Pons (tissue), 1 donor: ENCODE data around the gene HACE1.
A peak's percentile ranks its signal among the peaks of the same experiment; 100 is the strongest.
"Not testable (repeated sequence)": the region's sequence is repeated elsewhere in the genome, so short reads cannot be mapped to it uniquely, and the experiment has no call there.

ENCODE experiments used
- DNase-seq: peaks from one replicate; pipeline ENCODE4 v3.0.0-alpha.2; 2016; ENCODE audit warnings: low spot score

The HACE1 gene, protein sequence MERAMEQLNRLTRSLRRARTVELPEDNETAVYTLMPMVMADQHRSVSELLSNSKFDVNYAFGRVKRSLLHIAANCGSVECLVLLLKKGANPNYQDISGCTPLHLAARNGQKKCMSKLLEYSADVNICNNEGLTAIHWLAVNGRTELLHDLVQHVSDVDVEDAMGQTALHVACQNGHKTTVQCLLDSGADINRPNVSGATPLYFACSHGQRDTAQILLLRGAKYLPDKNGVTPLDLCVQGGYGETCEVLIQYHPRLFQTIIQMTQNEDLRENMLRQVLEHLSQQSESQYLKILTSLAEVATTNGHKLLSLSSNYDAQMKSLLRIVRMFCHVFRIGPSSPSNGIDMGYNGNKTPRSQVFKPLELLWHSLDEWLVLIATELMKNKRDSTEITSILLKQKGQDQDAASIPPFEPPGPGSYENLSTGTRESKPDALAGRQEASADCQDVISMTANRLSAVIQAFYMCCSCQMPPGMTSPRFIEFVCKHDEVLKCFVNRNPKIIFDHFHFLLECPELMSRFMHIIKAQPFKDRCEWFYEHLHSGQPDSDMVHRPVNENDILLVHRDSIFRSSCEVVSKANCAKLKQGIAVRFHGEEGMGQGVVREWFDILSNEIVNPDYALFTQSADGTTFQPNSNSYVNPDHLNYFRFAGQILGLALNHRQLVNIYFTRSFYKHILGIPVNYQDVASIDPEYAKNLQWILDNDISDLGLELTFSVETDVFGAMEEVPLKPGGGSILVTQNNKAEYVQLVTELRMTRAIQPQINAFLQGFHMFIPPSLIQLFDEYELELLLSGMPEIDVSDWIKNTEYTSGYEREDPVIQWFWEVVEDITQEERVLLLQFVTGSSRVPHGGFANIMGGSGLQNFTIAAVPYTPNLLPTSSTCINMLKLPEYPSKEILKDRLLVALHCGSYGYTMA

DNA sequence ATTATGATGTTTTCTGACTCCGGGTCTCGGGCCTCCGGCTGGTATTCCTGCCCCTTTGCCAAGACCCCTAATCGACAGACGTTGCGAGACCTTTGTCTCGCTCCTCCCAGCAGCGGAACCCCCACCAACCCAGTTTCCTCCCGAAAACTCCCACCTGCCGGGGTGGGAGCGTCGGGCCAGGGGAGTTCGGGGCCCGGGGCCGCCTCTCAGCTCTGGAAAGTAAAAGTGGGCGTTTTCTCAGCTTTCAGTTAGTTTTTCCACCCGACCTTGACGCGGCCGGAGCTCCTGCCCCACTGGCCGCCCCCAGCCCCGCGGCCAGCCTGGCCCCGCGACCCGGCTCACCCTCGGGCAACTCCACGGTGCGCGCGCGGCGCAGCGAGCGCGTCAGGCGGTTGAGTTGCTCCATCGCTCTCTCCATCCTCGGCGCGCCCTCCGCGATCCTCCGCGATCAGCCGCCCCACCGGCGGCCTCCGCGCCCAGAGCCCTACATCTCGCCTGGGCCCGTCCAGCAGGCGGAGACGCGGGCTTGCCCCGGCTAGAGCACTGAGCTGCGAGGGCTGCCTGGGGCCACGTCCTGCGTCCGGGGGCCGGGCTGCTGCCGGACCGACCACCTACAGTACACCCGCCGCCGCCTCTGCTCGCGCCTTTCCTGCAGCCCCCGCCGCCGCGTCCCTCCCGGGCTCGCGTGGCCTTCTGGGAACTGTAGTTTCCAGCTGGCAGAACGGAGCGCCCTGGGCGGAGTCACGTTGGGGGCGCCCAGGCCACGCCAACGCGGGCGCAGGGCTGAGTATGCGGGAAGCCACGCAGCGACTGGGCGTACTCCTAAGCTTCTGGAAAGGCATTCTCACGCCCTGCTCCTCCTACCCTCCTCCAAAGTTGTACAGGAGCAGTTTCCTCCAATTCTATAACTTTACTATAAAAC lies at the start of gene HACE1:
Gene HACE1 (minus strand): TSS at position 695 of the 922 bp plus-strand sequence. CDS start 277 bp downstream, at position 418.
- DNase-seq: peak; percentile 84

DNA sequence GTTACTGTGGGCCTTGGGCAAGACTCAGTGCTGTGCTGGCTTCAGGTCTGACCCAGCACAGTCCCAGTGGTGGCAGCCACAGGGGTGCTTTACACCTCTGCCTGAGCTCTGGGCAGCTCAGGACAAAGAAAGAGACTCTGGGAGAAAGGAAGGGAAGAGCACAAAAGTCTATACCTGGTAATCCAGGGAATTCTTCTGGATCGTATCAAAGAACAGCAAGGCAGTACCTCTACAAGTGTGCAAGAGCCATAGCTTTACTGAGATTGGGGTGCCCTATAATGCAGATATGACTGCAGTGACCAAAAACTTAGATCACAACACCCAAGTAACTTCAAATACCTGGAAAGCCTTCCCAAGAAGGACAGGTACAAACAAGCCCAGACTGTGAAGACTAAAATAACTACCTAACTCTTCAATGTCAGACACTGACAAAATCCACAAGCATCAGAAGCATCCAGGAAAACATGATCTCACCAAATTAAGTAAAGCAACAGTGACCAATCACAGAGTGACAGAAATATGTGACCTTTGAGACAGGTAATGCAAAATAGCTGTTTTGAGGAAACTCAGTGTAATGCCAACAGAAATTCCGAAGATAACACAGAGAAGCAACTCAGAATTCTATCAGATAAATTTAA lies 49.3 kb upstream of the HACE1 start:
- DNase-seq: no peak

DNA sequence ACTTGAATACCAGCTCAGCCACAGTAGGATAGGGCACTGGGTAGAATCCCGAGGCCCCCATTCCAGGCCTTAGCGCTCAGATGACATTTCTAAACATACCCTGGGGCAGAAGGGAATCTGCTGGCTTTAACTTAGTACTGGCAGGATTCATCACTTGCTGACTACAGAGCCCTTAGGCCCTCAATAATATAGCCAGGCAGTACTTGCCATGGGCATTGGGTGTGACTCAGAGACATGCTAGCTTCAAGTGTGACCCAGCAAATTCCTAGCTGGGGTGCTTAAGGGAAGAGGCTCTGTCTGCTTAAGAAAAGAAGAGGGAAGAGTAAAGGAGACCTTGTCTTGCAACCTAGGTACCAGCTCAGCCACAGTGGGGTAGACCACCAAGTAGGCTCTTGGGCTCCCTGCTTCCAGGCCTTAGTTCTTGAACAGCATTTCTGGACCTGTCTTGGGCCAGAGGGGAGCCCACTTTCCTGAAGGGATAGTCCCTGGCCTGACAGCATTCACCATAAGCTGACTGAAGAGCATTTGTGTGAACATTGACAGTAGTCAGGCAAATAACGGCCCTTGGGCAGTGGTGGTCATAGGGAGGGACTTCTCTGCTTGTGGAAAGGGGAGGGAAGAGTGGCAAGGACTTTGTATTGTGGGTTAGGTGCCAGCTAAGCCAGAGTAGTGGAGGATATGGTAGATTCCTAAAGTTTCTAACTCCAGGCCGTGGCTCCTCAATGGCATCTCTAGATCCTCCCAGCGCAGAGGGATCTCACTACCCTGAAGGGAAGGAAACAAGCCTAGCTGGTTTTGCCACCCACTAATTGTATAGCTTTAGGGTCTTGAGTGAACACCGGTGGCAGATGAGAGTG lies 48.5 kb upstream of the HACE1 start:
- no peak for DNase-seq

DNA sequence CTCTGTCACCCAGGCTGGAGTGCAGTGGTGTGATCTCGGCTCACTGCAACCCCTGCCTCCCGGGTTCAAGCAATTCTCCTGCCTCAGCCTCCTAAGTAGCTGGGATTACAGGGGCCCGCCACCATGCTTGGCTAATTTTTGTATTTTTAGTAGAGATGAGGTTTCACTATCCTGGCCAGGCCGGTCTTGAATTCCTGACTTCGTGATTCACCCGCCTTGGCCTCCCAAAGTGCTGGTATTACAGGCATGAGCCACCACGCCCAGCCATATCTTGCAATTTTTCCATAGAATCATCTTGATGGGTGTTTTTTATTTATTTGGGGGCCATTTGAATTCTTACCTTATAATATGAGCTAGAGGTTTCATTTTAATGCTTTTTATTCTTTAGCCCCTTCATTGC lies 39.2 kb upstream of the HACE1 start:
- not testable (repeated sequence) for DNase-seq

DNA sequence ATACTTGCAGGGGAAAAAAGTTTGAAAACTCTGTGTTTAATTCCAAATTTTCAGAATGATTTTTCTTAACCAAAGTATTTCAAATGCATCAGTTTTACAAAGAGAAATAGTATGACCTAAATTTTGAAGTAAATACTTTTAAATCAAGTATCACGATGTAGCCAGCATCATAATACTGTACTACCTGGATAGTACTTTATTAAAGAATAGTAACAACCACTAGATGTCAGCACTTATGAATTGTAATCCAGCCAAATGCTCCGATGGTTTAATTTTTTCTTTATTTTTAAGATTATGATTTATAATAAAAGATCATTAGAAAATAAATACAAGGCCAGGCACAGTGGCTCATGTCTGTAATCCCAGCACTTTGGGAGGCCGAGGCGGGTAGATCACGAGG lies 37.2 kb upstream of the HACE1 start:
- no peak for DNase-seq

DNA sequence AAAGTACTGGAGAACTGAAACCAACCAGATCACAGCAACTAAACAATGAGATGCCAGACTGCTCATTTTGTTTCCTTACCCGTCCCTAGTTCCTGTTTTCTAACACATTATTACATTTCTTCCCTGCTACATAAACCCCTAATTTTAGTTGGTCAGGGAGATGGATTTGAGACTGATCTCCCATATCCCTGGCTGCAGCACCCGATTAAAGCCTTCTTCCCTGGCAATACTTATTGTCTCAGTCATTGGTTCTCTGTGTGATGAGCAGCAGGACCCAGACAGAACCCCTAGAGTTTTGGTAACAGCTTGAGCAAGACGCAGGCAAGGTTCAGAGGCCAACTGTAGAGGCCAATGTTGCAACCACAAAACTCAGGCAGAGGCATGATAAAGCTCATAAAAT lies 28.3 kb upstream of the HACE1 start:
- DNase-seq: no peak

DNA sequence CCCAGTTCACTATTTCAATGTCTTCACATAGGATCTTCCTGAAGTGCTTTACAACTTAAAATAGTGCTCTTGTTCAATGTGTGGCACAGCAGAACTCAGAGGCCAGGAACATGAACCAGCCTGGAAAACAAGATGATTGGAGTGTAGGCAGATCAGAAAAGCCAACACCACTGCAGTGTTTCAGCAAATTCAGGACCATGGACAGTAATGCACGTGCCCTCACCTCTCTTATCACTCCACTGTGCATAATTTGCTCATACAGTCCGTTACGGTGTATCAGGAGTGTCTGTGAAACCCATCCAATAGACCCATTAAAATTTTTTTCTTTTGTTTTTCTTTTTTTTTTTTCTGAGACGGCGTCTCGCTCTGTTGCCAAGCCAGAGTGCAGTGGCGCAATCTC lies 27.6 kb upstream of the HACE1 start:
- DNase-seq: no peak

DNA sequence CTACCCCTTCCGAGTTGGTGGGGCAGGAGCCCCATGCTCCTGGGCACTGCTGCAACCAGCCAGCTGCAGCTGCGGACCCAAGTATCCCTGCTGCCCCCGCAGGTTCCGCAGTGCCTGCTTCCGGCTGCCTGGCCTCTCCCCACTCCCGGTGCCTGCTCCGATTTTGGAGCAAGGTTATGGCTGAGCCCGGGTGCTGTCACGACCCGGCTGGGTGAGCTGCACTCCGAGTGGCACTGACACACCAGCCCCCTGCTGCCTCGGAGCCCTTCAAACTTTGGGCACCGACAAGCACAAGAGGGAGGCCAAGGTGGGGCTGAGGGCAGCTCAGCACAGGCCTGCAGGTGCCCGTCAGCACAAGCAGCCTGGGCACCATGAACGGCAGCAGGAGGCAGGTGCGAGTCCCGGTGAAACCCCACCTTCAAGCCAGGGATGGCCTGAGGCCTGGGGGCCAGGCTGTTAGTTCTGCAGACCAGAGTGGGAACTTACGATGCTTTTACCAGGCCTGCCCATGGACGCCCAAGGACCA lies 25.9 kb upstream of the HACE1 start:
- no peak for DNase-seq

DNA sequence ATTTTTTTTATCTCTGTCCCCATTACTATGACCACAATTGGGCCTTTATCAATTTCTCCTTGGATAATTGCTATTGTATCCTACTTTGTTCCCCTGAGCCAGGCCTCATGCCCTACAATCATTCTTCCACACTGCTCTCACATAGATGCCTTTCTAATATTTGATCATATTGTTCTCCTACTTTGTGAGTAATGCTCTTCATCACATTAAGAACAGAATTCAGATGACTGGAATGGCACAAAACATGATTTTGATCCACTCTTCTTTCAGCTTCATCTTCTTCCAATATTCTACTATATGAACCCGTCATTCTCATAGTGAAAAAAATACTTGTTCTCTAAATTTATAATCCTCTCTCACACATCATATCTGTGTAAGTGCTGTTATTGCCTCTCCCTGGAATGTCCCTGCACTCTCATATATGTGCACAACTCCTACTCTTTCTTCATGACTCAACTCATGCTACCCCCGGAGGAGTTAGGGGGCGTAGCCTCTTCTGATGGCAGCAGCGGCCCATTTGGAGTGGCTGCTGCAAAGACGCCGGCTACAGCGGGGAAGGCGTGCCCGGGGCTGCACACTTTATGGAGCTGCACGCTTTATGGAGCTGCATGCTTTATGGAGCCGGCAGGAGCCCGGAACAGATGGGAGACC lies 25.3 kb upstream of the HACE1 start:
- no peak for DNase-seq

DNA sequence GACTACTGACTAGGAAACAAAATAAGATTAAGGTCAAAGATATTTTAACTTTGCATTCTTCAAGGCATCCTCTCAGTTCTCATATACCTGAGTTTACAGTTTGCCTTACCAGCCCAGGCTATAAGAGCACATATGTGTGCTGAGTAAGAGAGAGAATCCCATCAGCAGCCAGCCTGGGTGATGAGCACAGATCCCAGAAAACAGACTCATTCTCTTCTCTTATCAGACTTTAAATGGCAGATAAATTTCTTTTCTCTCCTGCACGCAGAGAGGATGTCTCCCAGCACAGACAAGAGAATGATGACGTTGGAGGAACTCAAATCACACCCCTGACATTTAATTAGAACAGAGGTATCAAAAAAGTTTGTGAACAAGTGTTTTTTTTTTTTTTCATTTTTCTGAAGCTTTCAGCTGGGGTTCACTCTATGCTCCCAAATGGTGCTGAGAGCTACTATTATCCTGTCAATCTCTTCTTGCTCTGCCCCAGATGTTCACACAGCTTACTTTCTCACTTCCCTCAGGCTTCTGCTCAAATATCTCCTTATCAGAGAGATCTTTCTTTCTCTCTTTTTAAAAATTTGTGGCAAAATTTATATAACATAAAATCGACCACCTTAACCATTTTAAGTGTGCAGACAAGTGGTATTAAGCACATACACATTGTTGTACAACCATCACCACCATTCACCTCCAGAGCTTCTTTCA lies 22.4 kb upstream of the HACE1 start:
- no peak for DNase-seq

DNA sequence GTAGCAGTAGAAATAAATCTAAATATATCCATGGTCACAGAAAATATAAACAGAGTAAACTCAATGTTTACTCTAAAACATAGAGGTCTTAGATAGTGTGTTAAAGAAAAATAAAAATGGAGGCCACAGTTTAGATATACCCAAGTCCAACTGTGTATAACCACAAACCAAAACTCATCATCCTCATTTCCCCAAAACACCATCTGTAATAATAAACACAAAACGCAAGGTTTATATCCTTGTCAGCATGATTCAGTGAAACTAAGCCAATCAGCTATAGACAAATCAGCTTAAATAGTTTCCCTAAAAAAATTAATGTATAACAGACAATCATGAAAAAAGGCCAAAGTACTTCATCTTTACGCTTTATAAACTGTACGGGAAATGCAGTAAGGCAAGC lies 2.7 kb upstream of the HACE1 start:
- no peak for DNase-seq

DNA sequence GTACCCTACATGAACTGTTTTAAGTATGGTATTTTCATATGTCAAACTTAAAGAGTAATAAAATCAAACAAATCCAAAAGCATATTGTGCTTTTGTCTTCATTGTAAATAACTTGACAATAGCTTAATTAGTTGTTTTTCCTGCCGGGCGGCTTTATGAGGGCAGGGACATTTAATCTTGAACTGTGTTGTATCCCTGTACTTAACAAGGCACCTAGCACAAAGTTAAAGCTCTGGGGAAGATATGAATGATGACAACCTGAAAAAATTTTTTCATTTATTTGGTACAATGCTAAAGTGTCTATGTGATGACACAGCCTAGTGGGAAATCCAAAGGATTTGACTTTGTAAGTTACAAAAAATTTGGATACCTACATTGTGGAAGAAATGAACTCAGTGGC lies 502 bp upstream of the HACE1 start:
- no peak for DNase-seq

DNA sequence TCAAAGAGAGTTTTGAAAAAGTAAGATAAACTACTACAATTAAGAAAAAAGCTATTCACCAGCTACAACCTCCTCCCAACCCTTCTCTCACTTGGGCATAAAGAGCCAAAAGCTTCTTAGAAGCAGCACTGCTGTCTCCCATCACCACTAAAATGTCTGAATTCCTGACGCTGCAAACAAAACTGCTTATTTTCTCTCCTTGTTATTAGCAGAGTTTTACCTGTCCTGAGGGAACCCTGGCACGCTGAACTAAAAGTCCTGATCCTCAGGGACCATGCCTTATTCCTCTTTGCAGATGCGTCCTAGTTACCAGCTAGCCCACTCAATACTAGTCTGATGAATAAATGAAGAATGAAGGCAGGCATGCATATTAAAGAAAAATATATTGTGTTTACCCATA lies 1.1 kb downstream of the HACE1 start:
- DNase-seq: no peak

DNA sequence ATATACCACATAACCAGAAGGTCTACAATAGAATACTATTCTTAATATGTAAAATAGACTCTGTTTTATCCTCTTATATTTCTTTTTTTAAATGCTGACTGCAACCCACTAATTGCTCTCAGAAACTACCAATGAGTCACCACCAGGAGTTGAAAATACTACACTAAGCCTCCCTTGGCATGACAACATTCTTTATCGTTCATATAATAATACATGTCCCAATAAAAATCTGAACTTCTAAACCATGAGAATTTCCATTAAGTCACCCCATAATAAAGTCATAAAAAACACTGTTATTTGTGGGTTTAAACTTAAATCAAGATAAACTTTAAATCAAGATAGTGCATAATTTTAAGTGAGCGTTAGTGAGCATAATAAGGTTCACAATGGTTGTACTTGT lies 4.2 kb downstream of the HACE1 start:
- DNase-seq: no peak

DNA sequence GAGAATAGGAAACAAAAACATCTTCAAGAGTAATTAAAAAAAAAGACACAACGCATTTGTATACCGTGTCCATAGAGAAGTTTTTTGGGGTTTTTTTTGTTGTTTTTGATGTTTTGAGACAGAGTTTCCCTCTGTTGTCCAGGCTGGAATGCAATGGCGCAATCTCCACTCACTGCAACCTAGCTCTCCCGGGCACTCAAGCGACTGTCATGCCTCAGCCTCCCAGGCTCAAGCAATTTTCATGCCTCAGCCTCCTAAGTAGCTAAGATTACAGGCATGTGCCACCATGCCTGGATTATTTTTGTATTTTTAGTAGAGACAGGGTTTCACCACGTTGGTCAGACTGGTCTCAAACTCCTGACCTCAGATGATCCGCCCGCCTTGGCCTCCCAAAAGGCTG lies 12.0 kb downstream of the HACE1 start:
- not testable (repeated sequence) for DNase-seq

DNA sequence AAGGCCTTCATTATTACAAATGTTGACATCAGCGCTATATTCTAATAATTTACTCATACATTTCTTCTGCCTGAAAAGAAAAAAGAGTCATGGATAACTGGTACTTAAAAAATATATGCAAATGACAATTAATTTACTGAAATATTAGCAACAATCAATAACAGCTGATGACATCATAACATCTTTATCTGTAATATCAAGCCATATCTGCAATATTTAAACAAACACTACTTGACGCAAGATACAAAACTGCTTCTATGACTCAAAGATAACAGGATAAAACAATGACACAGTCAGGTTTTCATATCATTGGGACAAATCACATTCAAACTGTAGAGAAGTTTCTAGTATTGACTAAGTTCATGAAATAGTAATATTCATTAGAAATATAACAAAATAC lies 16.5 kb downstream of the HACE1 start:
- no peak for DNase-seq

DNA sequence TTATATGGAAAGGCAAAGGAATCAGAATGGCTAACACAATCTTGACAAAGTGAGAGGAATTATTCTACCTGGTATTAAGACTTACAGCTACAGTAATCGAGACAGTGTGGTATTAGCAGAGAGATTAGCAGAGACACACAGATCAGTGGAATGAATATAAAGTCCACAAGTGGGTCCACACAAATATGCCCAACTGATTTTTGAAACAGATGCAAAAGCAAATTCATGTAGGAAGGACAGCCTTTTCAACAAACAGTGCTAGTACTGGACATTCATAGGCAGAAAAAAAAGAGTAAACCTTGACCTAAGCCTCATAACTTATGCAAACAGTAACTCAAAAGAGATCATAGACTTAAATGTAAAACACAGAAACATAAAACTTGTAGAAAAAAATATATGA lies 22.6 kb downstream of the HACE1 start:
- no peak for DNase-seq

DNA sequence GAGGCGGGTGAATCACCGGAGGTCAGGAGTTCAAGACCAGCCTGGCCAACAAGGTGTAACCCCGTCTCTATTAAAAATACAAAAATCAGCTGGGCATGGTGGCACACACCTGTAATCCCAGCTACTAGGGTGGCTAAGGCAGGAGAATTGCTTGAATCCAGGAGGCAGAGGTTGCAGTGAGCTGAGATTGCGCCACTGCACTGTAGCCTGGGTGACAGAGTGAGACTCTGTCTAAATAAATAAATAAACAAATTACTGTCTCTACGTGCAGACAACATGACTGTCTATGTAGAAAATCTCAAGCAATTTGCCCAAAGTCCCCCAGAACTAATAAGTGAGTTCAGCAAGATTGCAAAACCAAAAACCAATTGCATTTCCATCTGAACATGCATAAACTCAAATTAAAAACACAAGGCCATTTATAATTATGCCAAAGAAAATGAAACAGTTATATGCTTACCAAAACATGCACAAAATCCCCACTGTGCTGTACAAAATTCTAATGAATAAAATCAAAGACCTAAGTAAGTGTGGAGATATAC lies 23.2 kb downstream of the HACE1 start:
- DNase-seq: not testable (repeated sequence)

DNA sequence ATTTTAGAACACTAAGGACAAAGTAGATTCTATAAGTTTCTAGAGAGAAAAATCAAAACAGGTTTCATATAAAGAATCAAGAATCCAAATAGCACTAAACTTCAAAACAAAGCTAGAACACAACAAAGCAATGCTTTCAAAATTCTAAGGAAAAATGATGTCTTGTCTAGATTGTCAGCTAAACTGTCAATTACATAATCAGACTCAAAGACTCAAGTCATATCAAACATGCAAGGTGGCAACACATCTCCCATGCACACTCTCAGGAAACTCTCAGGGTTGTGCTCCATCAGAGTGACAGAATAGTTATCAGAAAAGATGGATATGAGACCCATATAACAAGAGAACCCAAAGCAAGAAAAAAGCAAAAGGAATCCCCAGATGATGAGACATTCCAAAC lies 23.9 kb downstream of the HACE1 start:
- DNase-seq: no peak
